K562 (cell line): ENCODE data around the gene DNAJC12. TPM values are rescaled to one million over a fixed set of nuclear protein-coding genes. Genes with fewer than 3 reads are reported as not detected.

Source experiments
- BHLHE40 ChIP-seq: IDR thresholded peaks from 2 replicates; pipeline ENCODE4 v1.6.1; 2011; ENCODE audit warnings: low read length, improper control_type of control experiment
- CEBPG ChIP-seq, 3 experiments: fragments of 200-800 bp in 1 of 3; sonication (Bioruptor generic) in 1 of 3; sonication (generic) in 1 of 3; formaldehyde crosslinking in 1 of 3; IDR thresholded peaks in 2 of 3; conservative IDR thresholded peaks in 1 of 3; 2 replicates each; pipeline versions ENCODE4 v1.6.1 to v1.8.0; 2016 to 2022; ENCODE audit warnings: missing compliant biosample characterization in 2 of 3, missing genetic modification characterization in 2 of 3, mild to moderate bottlenecking in 1 of 3, missing genetic modification reagents in 1 of 3
- NR2C2 ChIP-seq, 2 experiments: fragments of 200-800 bp in 1 of 2; sonication (Bioruptor generic) in 1 of 2; sonication (generic) in 1 of 2; formaldehyde crosslinking in 1 of 2; IDR thresholded peaks; 2 replicates each; pipeline versions ENCODE4 v1.6.1 to v1.8.0; 2016 to 2022; ENCODE audit warnings: mild to moderate bottlenecking in 1 of 2, missing compliant biosample characterization in 1 of 2, missing genetic modification characterization in 1 of 2, missing genetic modification reagents in 1 of 2
- PHF21A ChIP-seq: fragments of 450-650 bp; IDR thresholded peaks from 2 replicates; pipeline ENCODE4 v1.6.1; 2017; ENCODE audit warnings: low read depth, borderline replicate concordance
- RAD21 ChIP-seq, 2 experiments: fragments of 250-450 bp in 1 of 2; fragments of 450-650 bp in 1 of 2; sonication (Bioruptor Pico) in 1 of 2; formaldehyde crosslinking in 1 of 2; IDR thresholded peaks in 1 of 2; conservative IDR thresholded peaks in 1 of 2; 2 replicates each; pipeline versions ENCODE4 v1.4.0 to v1.8.0; 2020 to 2022; ENCODE audit warnings: mild to moderate bottlenecking in 2 of 2, moderate library complexity in 1 of 2
- RCOR1 ChIP-seq, 2 experiments: IDR thresholded peaks; 2 replicates each; pipeline ENCODE4 v1.6.1; 2012; ENCODE audit warnings: low read depth in 2 of 2, low read length in 2 of 2, borderline replicate concordance in 1 of 2, improper control_type of control experiment in 1 of 2
- SMAD4 ChIP-seq: fragments of 250-450 bp; sonication (Bioruptor Pico); conservative IDR thresholded peaks from 2 replicates; pipeline ENCODE4 v1.8.0; 2021; ENCODE audit warnings: inconsistent platforms, mild to moderate bottlenecking, moderate library complexity
- TEAD4 ChIP-seq, 2 experiments: sonication (generic) in 1 of 2; formaldehyde crosslinking in 1 of 2; IDR thresholded peaks; 2 replicates each; pipeline versions ENCODE4 v1.6.1 to v1.8.0; 2012 to 2022; ENCODE audit warnings: borderline replicate concordance in 1 of 2, inconsistent platforms in 1 of 2, low read length in 1 of 2, mild to moderate bottlenecking in 1 of 2, missing genetic modification reagents in 1 of 2
- TFAM ChIP-seq: fragments of 250-450 bp; sonication (Bioruptor Pico); conservative IDR thresholded peaks from 2 replicates; pipeline ENCODE4 v1.5.0; 2021; ENCODE audit warnings: mild to moderate bottlenecking, moderate library complexity
- polyA plus RNA-seq, 8 experiments: library from polyadenylated mRNA; depleted of rRNA in 4 of 8; stranded (reverse) in 5 of 8; unstranded in 3 of 8; fragments of >200 nt; fragmentation: Nextera tagmentation in 2 of 8; fragmentation: Illumina TruSeq in 1 of 8; extraction: Ambion mirVana in 2 of 8; extraction: Trizol in 1 of 8; gene quantifications; 2 replicates each; pipeline versions ENCODE4 v1.2.1 to v1.2.3, GENCODE V29; 2011 to 2014; ENCODE audit warnings: inconsistent platforms in 1 of 8, missing spikeins in 1 of 8
- total RNA-seq, 7 experiments: library from RNA; depleted of rRNA in 6 of 7; stranded (reverse); fragments of >200 nt in 6 of 7; fragmentation: Illumina TruSeq in 2 of 7; extraction: Trizol in 2 of 7; gene quantifications; 2 replicates each; pipeline versions ENCODE4 v1.2.1 to v1.2.3, GENCODE V29; 2011 to 2021; ENCODE audit warnings: low replicate concordance in 1 of 7
- TF ChIP-seq, protein P1 (sequence below): fragments of 450-650 bp; IDR thresholded peaks from 2 replicates; pipeline ENCODE4 v1.7.1; 2018; ENCODE audit warnings: mild to moderate bottlenecking, low read depth; ENCODE audit not compliant: partially characterized antibody
- TF ChIP-seq, protein P2 (sequence below): fragments of 450-650 bp; IDR thresholded peaks from 2 replicates; pipeline ENCODE4 v1.6.1; 2014; ENCODE audit warnings: low read depth, mild to moderate bottlenecking, moderate library complexity, borderline replicate concordance
- TF ChIP-seq, protein P3 (sequence below), 2 experiments: fragments of 200-800 bp in 1 of 2; sonication (Bioruptor generic) in 1 of 2; sonication (generic) in 1 of 2; formaldehyde crosslinking in 1 of 2; IDR thresholded peaks in 1 of 2; conservative IDR thresholded peaks in 1 of 2; 2 replicates each; pipeline versions ENCODE4 v1.5.0 to v1.6.1; 2016 to 2020; ENCODE audit warnings: missing compliant biosample characterization in 1 of 2, missing genetic modification characterization in 1 of 2, missing genetic modification reagents in 1 of 2
- TF ChIP-seq, protein P4 (sequence below): sonication (generic); formaldehyde crosslinking; IDR thresholded peaks from 2 replicates; pipeline ENCODE4 v1.8.0; 2022; ENCODE audit warnings: mild to moderate bottlenecking, missing genetic modification reagents
- TF ChIP-seq, protein P5 (sequence below): fragments of 450-650 bp; formaldehyde crosslinking; IDR thresholded peaks from 2 replicates; pipeline ENCODE4 v1.4.0; 2022; ENCODE audit warnings: missing genetic modification characterization

DNAJC12 gene
- total and polyA plus RNA-seq, 9 of the 15 experiments (the other 6 are each of a cell fraction or from before 2014, with no cell fraction given) = 7.4 to 95.9 (median 68.5) TPM

DNA sequence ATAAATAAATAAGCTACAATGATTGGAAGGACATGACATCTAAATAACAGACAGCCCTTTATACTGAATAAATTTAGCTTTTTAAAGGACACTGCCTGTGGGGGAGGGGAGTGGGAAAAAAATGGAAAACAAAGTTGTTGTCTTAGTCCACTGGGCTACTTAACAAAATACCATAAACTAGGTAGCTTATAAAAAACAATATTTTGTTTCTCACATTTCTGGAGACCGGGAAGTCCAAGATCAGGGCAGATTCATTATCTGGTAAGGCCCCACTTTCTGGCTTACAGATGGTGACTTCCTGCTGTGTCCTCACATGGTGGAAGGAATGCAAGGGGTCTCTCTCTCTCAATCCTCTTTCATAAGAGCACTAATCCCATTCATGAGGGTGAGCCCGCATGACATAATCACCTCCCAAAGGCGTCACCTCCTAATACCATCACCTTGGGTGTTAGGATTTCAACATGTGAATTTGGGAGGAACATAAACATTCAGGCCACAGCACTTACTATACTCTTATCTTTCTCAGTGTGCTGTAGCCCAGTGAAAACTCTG, 43.0 kb downstream of the DNAJC12 start (continued):
- TF ChIP-seq BHLHE40 = no peak
- TF ChIP-seq, protein P1, sequence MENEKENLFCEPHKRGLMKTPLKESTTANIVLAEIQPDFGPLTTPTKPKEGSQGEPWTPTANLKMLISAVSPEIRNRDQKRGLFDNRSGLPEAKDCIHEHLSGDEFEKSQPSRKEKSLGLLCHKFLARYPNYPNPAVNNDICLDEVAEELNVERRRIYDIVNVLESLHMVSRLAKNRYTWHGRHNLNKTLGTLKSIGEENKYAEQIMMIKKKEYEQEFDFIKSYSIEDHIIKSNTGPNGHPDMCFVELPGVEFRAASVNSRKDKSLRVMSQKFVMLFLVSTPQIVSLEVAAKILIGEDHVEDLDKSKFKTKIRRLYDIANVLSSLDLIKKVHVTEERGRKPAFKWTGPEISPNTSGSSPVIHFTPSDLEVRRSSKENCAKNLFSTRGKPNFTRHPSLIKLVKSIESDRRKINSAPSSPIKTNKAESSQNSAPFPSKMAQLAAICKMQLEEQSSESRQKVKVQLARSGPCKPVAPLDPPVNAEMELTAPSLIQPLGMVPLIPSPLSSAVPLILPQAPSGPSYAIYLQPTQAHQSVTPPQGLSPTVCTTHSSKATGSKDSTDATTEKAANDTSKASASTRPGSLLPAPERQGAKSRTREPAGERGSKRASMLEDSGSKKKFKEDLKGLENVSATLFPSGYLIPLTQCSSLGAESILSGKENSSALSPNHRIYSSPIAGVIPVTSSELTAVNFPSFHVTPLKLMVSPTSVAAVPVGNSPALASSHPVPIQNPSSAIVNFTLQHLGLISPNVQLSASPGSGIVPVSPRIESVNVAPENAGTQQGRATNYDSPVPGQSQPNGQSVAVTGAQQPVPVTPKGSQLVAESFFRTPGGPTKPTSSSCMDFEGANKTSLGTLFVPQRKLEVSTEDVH = peak; percentile 37
- no peak for TF ChIP-seq CEBPG (CRISPR knock-in tag; IDR thresholded peaks at IDR 0.05)
- 0 out of 4 replicates have a peak, but pooled peaks of 1 of the 2 experiments have one; percentile 44 for TF ChIP-seq CEBPG (tag; conservative IDR thresholded peaks at IDR 0.05 in 1 of 2, IDR thresholded peaks at IDR 0.05 in 1 of 2)
- no peak for TF ChIP-seq TFAM
- TF ChIP-seq, protein P2, sequence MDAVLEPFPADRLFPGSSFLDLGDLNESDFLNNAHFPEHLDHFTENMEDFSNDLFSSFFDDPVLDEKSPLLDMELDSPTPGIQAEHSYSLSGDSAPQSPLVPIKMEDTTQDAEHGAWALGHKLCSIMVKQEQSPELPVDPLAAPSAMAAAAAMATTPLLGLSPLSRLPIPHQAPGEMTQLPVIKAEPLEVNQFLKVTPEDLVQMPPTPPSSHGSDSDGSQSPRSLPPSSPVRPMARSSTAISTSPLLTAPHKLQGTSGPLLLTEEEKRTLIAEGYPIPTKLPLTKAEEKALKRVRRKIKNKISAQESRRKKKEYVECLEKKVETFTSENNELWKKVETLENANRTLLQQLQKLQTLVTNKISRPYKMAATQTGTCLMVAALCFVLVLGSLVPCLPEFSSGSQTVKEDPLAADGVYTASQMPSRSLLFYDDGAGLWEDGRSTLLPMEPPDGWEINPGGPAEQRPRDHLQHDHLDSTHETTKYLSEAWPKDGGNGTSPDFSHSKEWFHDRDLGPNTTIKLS = no peak
- TF ChIP-seq, protein P3, sequence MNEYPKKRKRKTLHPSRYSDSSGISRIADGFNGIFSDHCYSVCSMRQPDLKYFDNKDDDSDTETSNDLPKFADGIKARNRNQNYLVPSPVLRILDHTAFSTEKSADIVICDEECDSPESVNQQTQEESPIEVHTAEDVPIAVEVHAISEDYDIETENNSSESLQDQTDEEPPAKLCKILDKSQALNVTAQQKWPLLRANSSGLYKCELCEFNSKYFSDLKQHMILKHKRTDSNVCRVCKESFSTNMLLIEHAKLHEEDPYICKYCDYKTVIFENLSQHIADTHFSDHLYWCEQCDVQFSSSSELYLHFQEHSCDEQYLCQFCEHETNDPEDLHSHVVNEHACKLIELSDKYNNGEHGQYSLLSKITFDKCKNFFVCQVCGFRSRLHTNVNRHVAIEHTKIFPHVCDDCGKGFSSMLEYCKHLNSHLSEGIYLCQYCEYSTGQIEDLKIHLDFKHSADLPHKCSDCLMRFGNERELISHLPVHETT (CRISPR knock-in tag; conservative IDR thresholded peaks at IDR 0.05 in 1 of 2, IDR thresholded peaks at IDR 0.05 in 1 of 2) = no peak
- TF ChIP-seq PHF21A = no peak
- TF ChIP-seq SMAD4 (CRISPR knock-in tag) = peak; percentile 52; the same call in 1 of the 2 replicates
- TF ChIP-seq, protein P4, sequence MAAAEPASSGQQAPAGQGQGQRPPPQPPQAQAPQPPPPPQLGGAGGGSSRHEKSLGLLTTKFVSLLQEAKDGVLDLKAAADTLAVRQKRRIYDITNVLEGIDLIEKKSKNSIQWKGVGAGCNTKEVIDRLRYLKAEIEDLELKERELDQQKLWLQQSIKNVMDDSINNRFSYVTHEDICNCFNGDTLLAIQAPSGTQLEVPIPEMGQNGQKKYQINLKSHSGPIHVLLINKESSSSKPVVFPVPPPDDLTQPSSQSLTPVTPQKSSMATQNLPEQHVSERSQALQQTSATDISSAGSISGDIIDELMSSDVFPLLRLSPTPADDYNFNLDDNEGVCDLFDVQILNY (CRISPR knock-in tag) = no peak
- 0 out of 2 replicates have a peak, but pooled peaks have one; percentile 29 for TF ChIP-seq TEAD4 (IDR thresholded peaks at IDR 0.05; ENCODE audit: low read length)
- TF ChIP-seq TEAD4 (CRISPR knock-in tag; IDR thresholded peaks at IDR 0.05; ENCODE audit: borderline replicate concordance) = no peak
- TF ChIP-seq RCOR1 (IDR thresholded peaks at IDR 0.05; ENCODE audit: borderline replicate concordance in 1 of 2, low read depth in 2 of 2, low read length in 2 of 2) = 0 out of 4 replicates have a peak, but pooled peaks of 1 of the 2 experiments have one; percentile 7
- TF ChIP-seq NR2C2 (CRISPR knock-in tag; IDR thresholded peaks at IDR 0.05) = no peak
- TF ChIP-seq NR2C2 (tag; IDR thresholded peaks at IDR 0.05) = peak; percentile 44
- TF ChIP-seq, protein P5, sequence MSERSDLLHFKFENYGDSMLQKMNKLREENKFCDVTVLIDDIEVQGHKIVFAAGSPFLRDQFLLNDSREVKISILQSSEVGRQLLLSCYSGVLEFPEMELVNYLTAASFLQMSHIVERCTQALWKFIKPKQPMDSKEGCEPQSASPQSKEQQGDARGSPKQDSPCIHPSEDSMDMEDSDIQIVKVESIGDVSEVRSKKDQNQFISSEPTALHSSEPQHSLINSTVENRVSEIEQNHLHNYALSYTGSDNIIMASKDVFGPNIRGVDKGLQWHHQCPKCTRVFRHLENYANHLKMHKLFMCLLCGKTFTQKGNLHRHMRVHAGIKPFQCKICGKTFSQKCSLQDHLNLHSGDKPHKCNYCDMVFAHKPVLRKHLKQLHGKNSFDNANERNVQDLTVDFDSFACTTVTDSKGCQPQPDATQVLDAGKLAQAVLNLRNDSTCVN (CRISPR knock-in tag) = no peak
- no peak for TF ChIP-seq RAD21 (CRISPR knock-in tag; conservative IDR thresholded peaks at IDR 0.05 in 1 of 2, IDR thresholded peaks at IDR 0.05 in 1 of 2)
